Measurements from ENCODE around the gene RALB.

RALB gene

GRCh38 chr2:120267348-120267747 lies 14.7 kb downstream of the RALB start:
- no peak for DNase-seq

- peak; percentile 8 for DNase-seq
Measured at GRCh38 chr2:120269076-120269744, 16.6 kb downstream of the RALB start.

- no peak for DNase-seq
Measured at GRCh38 chr2:120269816-120270215, 17.2 kb downstream of the RALB start.

- no peak for DNase-seq
Measured at GRCh38 chr2:120271711-120272379, 19.2 kb downstream of the RALB start.

- DNase-seq: no peak
Measured at GRCh38 chr2:120272763-120273481, 20.3 kb downstream of the RALB start.

GRCh38 chr2:120275617-120276400 lies 23.2 kb downstream of the RALB start:
- DNase-seq: no peak

GRCh38 chr2:120277505-120278205 lies 25.0 kb downstream of the RALB start:
- no peak for DNase-seq

- DNase-seq: no peak
Measured at GRCh38 chr2:120278901-120279300, 26.2 kb downstream of the RALB start.

- DNase-seq: no peak
Measured at GRCh38 chr2:120279708-120280107, 27.1 kb downstream of the RALB start.

- no peak for DNase-seq
Measured at GRCh38 chr2:120283649-120284048, 31.0 kb downstream of the RALB start.

- DNase-seq: no peak
Measured at GRCh38 chr2:120285056-120285455, 32.4 kb downstream of the RALB start.

- DNase-seq: no peak
Measured at GRCh38 chr2:120287183-120288015, 34.7 kb downstream of the RALB start.

- no peak for DNase-seq
Measured at GRCh38 chr2:120288016-120288373, 35.3 kb downstream of the RALB start.

GRCh38 chr2:120289221-120289906 lies 36.7 kb downstream of the RALB start:
- no peak for DNase-seq

GRCh38 chr2:120290737-120291136 lies 38.1 kb downstream of the RALB start:
- DNase-seq: no peak

- DNase-seq: no peak
Measured at GRCh38 chr2:120291401-120292311, 39.0 kb downstream of the RALB start.

GRCh38 chr2:120293096-120294007 lies 40.7 kb downstream of the RALB start:
- no peak for DNase-seq

- no peak for DNase-seq
Measured at GRCh38 chr2:120294008-120294340, 41.3 kb downstream of the RALB start.

All from CD4-positive, alpha-beta T cell treated with Interleukin-10 for 1 hour (primary cell).